HG03442 (cell line): ENCODE measurements around the gene EI24.

Source experiments
- ATAC-seq: cut with Tn5 transposase; IDR thresholded peaks from one replicate; pipeline ENCODE4 v1.9.1; 2021; ENCODE audit warnings: mild to moderate bottlenecking, moderate library complexity; ENCODE audit not compliant: unreplicated experiment

Gene EI24

GRCh38 chr11:125578783-125579182 lies 9.5 kb downstream of the EI24 start:
- no peak for ATAC-seq

GRCh38 chr11:125579811-125580210 lies 10.5 kb downstream of the EI24 start:
- ATAC-seq = no peak

- no peak for ATAC-seq
Observed at GRCh38 chr11:125583496-125583895, 14.2 kb downstream of the EI24 start.

- no peak for ATAC-seq
Observed at GRCh38 chr11:125585487-125585886, 16.2 kb downstream of the EI24 start.

GRCh38 chr11:125586623-125587022 lies 17.3 kb downstream of the EI24 start:
- no peak for ATAC-seq

GRCh38 chr11:125587480-125587879 lies 18.2 kb downstream of the EI24 start:
- no peak for ATAC-seq

GRCh38 chr11:125588505-125588904 lies 19.2 kb downstream of the EI24 start:
- ATAC-seq = no peak

GRCh38 chr11:125591649-125592304 lies 22.5 kb downstream of the EI24 start:
- peak; percentile 7 for ATAC-seq

- ATAC-seq = peak; percentile 94
Observed at GRCh38 chr11:125592305-125593113, 23.2 kb downstream of the EI24 start, which contains the start of gene STT3A. TSS of gene STT3A (plus strand) at chr11:125592852. CDS start at chr11:125595916, 3,064 bp downstream.

GRCh38 chr11:125593114-125593820 lies 24.0 kb downstream of the EI24 start:
- ATAC-seq = no peak

GRCh38 chr11:125594958-125595357 lies 25.7 kb downstream of the EI24 start:
- no peak for ATAC-seq

- ATAC-seq = no peak
Observed at GRCh38 chr11:125600663-125601062, 31.4 kb downstream of the EI24 start.

GRCh38 chr11:125603207-125603606 lies 33.9 kb downstream of the EI24 start:
- no peak for ATAC-seq

GRCh38 chr11:125605417-125605816 lies 36.1 kb downstream of the EI24 start:
- ATAC-seq = no peak

GRCh38 chr11:125609545-125609944 lies 40.3 kb downstream of the EI24 start:
- no peak for ATAC-seq

GRCh38 chr11:125618383-125618782 lies 49.1 kb downstream of the EI24 start:
- ATAC-seq = no peak

- ATAC-seq = no peak
Observed at GRCh38 chr11:125621995-125622394, 52.7 kb downstream of the EI24 start.

GRCh38 chr11:125623064-125623463 lies 53.8 kb downstream of the EI24 start:
- ATAC-seq = no peak

- ATAC-seq = no peak
Observed at GRCh38 chr11:125624756-125625213, 55.5 kb downstream of the EI24 start, which contains the start of gene CHEK1. TSS of gene CHEK1 (plus strand) at chr11:125625163. CDS start at chr11:125626769, 1,606 bp downstream.

- no peak for ATAC-seq
Observed at GRCh38 chr11:125625225-125625629, 56.0 kb downstream of the EI24 start.

- peak; percentile 89 for ATAC-seq
Observed at GRCh38 chr11:125625630-125626287, 56.5 kb downstream of the EI24 start.
